ENCODE results near the gene ATRX.

- TF ChIP-seq POLR2A (IDR thresholded peaks at IDR 0.05) (no peak), CTCF (IDR thresholded peaks at IDR 0.05 in 4 of 5, conservative IDR thresholded peaks at IDR 0.05 in 1 of 5) (no peak)
These were observed 224.6 kb downstream of the ATRX start for GRCh38 chrX:77561372-77561771.

Measured in gastrocnemius medialis (tissue), 4 donors.